ENCODE measurements around the gene ADSS2.
"Not testable (repeated sequence)": the region's sequence is repeated elsewhere in the genome, so short reads cannot be mapped to it uniquely, and the experiment has no call there.

Gene ADSS2
- total RNA-seq, result 77.4 to 127 (median 87.1) reads per million in 4 experiments

GRCh38 chr1:244451539-244451950 is at the start of gene ADSS2:
ADSS2 (minus strand) TSS chr1:244451909; CDS start chr1:244451817, 92 bp downstream.
- DNase-seq, result no peak

GRCh38 chr1:244500515-244500914 is 48.8 kb upstream of the ADSS2 start:
- DNase-seq, result not testable (repeated sequence)

GRCh38 chr1:244499484-244499883 is 47.8 kb upstream of the ADSS2 start:
- not testable (repeated sequence) for DNase-seq

GRCh38 chr1:244497805-244498204 is 46.1 kb upstream of the ADSS2 start:
- no peak for DNase-seq

- DNase-seq, result no peak
These were observed 44.5 kb upstream of the ADSS2 start for GRCh38 chr1:244496186-244496585.

- DNase-seq, result no peak
These were observed 42.9 kb upstream of the ADSS2 start for GRCh38 chr1:244494653-244495052.

GRCh38 chr1:244484971-244485370 is 33.3 kb upstream of the ADSS2 start:
- DNase-seq, result not testable (repeated sequence)

GRCh38 chr1:244473059-244473605 is 21.4 kb upstream of the ADSS2 start:
- DNase-seq, result no peak

GRCh38 chr1:244466724-244467123 is 15.0 kb upstream of the ADSS2 start:
- no peak for DNase-seq

GRCh38 chr1:244461245-244462071 is 9.7 kb upstream of the ADSS2 start, which contains the start of gene CATSPERE:
CATSPERE (plus strand) TSS chr1:244461273; CDS start chr1:244461430, 157 bp downstream.
- DNase-seq, result peak; percentile 60

GRCh38 chr1:244460197-244460596 is 8.5 kb upstream of the ADSS2 start:
- DNase-seq, result no peak

GRCh38 chr1:244458781-244459180 is 7.1 kb upstream of the ADSS2 start:
- DNase-seq, result no peak

GRCh38 chr1:244456586-244456985 is 4.9 kb upstream of the ADSS2 start:
- no peak for DNase-seq

- no peak for DNase-seq
These were observed 2.7 kb upstream of the ADSS2 start for GRCh38 chr1:244454412-244454811.

- DNase-seq, result peak; percentile 96
These were observed 464 bp upstream of the ADSS2 start for GRCh38 chr1:244451951-244452795.

- peak; percentile 46 for DNase-seq
These were observed 841 bp downstream of the ADSS2 start for GRCh38 chr1:244450597-244451538.

GRCh38 chr1:244449936-244450508 is 1.7 kb downstream of the ADSS2 start:
- DNase-seq, result no peak

GRCh38 chr1:244448279-244449036 is 3.3 kb downstream of the ADSS2 start:
- no peak for DNase-seq

- no peak for DNase-seq
These were observed 4.2 kb downstream of the ADSS2 start for GRCh38 chr1:244447552-244447951.

GRCh38 chr1:244447024-244447423 is 4.7 kb downstream of the ADSS2 start:
- DNase-seq, result no peak
